ENCODE data around the gene S100A2. TPM values are rescaled to one million over a fixed set of nuclear protein-coding genes. Genes with fewer than 3 reads are reported as not detected.

S100A2 gene
- total RNA-seq, 1 experiment from 2014 or later, result 10.8 TPM

DNA sequence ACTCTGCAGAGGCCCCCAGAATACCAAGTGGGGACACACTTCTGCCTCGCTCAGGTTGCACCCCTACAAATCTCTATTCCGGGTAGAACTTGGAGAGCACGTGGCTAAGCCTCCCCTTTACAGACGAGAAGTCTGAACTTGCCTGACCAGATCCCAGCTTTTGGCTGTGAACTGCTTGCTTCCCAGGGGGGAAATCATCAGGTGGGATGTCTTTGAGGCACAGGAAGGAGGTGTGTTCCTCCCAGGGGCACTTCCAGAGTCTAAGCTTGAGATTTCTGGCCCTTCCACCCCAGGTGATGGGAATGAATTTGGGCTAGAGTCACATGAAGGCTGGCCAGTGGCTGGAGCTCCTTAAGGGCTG, 15.3 kb downstream of the S100A2 start:
- in situ Hi-C loops (cut with HindIII; ENCODE audit: low sequenced_read_pairs), result no loop called here

DNA sequence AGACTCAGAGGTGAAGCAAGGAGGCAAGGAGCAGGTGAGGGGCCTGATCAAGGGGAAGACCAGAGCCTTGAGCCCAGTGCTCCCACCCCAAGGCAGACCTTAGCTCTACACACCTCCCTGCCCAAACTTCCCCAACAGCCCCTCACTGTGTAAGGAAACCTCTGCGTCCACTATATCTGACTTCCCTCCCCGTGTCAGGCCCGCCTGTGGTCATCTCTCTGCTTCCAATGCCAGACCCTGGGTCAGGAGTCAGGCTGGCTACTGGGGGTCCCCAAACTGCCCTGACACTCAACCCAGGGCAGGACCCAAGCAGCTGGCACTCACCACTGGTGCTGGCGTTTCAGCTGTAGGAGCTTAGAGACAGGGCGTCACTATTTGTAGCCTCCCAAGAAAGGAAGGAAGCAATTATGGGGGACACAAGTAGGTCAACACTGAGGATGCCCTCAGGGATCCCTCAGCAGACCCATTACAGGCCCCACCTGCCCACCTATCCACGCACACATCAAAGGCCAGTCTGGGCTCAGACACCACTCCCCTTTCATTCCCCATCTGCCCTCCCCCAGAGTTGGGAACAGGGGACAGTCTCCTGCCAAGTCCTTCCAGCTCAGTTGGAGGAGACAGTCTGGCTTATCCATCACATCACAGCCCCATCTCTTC, 15.8 kb downstream of the S100A2 start:
- in situ Hi-C loops (cut with HindIII; ENCODE audit: low sequenced_read_pairs), result no loop called here
- no peak for DNase-seq (ENCODE audit: low spot score)

More for the DNA sequence above, 15.3 kb downstream of the S100A2 start:
- DNase-seq (ENCODE audit: low spot score), result no peak

DNA sequence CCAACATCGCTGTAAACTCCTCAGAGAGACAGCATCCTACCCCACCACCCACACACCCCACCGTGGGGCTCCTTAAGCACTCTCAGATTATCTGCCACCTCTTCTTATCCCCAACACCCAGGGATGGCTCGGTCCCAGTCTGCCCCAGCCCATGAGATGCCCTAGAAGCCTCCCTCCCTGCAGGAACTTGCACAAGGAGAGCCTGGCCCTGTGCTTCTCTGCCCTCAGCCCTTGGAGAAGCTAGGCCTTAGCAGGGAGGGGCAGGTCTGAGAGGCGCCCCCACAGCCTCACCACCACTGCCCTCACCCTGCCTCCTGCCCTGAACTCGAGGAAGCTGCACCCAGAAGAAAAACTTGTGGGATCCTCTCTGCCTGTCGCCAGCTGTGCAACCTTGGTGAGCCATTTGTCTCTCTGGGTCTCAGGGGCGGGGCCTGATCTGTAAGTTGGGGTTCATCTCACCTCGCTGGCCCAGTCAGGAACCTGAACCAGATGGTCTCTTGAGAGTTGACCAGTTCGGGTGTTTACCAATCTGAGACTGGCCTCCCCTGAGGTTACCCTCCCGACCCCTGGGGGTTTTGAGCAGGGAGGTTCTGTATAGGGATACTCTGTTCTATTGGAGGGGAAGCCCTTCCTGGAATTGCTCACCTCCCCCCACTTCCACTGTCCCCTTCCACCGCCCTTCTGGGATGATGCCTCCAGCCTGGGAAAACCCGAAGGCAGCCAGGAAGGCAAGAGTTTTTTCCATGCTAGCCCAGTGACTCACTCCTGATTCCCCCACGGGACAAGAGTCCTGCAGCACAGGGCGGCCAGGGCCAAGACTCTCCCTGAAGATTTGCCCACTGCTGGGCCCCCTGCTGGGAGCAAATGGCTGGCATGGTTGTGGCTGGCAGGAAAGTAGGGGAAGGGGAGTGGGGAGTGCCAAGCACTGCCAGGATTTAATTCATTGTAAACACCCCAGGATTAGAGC, 16.6 kb downstream of the S100A2 start, which contains the start of gene S100A3:
S100A3 (minus strand) TSS at position 537 of the 967 bp plus-strand sequence. CDS start 773 bp downstream, outside the sequence.
- DNase-seq (ENCODE audit: low spot score), result no peak
- in situ Hi-C loops (cut with HindIII; ENCODE audit: low sequenced_read_pairs), result no loop called here

DNA sequence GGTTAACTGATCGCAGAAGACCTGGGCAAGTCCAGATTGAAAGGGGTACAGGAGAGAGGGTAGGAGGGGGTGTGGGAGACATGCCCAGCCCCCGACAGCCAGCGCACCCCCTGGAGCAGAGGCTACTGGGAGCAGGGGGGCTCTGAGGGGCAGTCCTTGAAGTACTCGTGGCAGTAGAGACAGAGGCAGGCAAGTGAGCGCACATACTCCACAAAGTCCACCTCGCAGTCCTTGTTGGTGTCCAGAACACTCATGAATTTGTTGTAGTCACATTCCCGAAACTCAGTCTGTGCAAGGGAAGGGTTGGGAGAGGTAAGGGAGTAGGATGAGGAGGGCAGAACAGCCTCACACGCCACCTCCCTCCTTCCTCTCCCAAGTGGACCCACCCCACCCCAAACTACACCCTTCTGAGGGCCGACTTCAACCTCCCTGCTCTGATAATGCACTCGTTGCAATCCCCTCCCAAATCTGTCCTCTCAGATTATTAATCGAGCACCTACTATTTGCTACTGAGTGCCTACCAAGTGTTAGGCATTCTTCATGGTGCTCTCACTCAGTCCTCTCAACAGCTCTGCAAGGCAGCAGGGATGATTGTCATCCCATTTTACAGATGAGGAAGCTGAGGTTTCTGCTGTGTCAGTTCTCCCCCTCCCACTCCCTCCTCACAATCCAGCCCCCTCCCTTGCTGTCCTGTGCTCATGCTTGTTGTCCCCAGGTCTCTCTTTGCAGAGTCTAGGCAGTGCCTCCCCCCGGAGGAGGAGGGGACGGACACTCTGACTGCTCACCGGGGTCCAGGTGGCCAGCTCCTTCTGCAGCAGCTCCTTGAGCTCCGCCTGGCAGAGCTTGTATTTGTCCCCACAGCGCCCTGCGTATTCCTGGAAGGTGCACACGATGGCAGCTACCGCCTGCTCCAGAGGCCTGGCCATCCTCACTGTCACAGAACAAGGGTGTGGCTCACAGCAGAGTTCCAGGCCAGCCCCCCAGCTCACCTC, 17.8 kb downstream of the S100A2 start:
- DNase-seq (ENCODE audit: low spot score), result no peak
- in situ Hi-C loops (cut with HindIII; ENCODE audit: low sequenced_read_pairs), result no loop called here

DNA sequence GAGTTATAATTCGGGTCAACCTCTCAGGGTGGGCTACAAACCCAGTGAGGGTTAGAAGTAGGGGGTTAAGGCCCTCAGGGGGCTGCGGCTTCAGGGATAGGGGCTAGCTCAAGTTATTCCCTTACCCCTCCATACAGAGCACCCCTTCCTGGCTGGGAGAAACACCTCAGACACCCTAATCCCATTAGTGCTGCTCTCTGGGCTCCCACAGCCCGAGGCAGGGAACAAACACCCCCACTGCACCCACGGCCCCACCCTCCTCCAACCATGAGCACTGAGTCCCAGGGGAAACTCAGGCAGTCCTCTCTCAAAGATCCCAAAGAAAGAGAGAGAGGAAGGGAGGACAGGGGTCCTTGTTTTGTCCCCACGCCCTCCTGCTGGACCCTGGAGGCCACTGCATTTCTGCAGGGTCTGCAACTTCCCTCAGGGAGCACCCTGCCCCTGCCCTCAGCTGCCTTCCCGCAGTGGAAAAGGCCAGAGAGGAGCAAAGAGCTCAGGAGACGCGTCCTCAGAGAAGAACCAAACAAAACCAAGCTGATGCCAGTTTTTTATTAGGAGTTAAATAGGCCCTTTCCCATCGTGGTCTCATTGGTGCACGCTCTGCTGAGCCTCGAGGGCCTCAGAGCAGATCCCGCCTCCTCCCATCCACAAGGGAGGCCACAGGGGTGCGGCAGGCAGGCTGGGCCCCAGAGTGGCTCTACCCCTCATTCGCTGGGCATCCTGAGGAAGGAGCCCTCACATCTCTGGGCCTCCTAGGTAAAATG, 18.7 kb downstream of the S100A2 start:
- DNase-seq (ENCODE audit: low spot score), result no peak
- in situ Hi-C loops (cut with HindIII; ENCODE audit: low sequenced_read_pairs), result no loop called here

DNA sequence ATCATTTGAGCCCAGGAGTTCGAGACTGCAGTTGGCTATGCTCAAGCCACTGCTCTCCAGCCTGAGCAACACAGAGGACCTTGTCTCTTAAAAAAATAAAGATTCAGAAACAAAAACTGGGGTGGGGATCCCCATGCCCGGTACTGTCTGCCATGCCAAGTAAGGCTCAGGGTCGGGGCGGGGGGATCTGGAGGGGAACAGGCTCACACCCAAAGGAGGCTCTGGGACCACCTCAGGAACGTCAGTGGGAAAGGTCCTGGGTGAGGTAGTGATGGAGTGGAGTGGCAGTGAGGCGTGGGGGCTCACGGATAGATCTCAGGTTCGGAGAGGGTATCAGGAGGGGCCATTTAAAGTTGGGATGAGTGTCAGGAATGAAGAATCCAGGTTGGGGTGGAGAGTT, 19.3 kb downstream of the S100A2 start:
- in situ Hi-C loops (cut with HindIII; ENCODE audit: low sequenced_read_pairs), result no loop called here
- DNase-seq (ENCODE audit: low spot score), result no peak

DNA sequence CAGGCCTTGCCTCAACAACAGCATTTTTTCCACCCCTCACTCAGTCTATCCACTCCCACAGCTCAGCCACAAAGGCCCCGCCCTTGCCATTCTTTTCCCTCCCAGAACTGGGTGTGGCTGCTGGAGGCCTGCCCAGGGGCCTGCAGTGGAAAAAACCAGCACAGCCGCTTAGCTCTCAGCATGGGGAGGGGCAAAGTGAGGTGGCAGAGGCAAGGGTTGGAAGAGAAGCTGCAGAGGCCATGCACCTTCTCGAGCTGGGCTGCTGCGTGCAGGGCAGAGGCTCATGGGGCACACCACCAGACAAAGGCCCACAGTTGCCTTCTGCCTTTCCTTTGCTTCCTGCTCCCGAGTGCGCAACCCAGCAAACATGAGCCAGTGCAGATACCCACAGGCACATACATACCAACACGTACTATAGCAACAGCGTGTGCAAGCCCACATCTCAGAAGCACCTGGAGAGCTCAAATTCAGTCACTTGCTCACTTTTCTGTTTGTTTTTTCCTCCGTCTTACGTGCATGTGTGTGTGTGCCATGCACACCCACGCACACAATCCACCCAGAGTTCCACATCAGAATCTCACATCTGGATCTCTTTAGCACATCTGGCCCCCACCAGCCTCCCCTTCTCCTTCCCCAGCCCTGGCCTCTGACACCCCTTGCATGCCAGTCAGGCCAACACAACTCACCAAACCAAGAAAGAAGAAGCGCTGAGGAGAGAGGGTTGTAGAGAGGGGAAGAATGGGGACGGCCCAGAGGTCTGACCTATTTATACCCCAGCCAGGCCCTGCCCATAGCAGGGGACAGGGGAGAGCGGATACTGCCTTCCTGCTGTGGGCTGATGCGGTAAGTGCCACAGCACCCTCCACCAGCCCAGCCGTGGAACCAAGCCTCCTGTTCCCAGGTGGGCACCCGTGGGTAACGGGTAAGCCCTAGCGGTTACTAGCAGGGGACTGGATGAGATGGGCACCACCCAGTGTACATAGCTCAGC, 20.3 kb downstream of the S100A2 start, which contains the start of gene S100A4:
S100A4 (minus strand) TSS at position 740 of the 989 bp plus-strand sequence. CDS start 1,012 bp downstream, outside the sequence.
- in situ Hi-C loops (cut with HindIII; ENCODE audit: low sequenced_read_pairs), result no loop called here
- DNase-seq (ENCODE audit: low spot score), result peak; percentile 70

DNA sequence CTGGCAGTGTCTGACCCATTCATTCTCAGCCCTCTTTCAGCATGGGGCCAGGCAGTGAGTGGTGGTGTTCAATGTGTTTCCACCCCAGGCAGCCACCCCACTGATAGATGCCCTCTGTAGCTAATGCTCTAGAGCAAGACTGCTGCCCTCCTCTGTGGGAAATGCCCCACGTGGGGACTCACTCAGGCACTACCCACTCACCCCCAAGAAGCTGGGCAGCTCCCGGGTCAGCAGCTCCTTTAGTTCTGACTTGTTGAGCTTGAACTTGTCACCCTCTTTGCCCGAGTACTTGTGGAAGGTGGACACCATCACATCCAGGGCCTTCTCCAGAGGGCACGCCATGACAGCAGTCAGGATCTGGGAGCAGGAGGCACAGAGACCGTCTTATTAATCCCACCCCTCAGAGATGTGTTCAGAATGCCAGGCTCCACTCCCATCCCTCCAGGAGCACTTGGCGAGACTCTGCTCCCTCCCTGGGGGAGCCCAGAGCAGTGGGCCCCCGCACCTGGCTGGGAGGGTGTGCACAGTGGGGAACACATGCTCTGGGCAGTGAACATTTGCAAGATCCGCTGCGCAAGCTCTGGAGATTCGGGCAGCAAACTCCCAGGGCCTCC, 21.1 kb downstream of the S100A2 start:
- in situ Hi-C loops (cut with HindIII; ENCODE audit: low sequenced_read_pairs), result no loop called here
- DNase-seq (ENCODE audit: low spot score), result no peak

DNA sequence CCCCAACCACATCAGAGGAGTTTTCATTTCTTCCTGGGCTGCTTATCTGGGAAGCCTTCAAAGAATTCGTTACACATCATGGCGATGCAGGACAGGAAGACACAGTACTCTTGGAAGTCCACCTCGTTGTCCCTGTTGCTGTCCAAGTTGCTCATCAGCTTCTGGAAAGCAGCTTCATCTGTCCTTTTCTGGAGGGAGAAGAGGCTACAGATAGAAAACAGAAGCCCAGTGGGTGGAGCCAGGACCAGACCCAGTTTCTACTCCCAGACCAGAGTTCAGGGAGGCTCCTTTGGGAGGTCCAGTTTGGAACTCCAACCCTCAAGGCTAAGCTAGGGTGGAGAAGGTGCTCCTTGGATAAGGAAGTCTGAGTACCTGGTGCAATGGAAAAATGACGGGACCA, 21.9 kb downstream of the S100A2 start:
- in situ Hi-C loops (cut with HindIII; ENCODE audit: low sequenced_read_pairs), result no loop called here
- DNase-seq (ENCODE audit: low spot score), result no peak

DNA sequence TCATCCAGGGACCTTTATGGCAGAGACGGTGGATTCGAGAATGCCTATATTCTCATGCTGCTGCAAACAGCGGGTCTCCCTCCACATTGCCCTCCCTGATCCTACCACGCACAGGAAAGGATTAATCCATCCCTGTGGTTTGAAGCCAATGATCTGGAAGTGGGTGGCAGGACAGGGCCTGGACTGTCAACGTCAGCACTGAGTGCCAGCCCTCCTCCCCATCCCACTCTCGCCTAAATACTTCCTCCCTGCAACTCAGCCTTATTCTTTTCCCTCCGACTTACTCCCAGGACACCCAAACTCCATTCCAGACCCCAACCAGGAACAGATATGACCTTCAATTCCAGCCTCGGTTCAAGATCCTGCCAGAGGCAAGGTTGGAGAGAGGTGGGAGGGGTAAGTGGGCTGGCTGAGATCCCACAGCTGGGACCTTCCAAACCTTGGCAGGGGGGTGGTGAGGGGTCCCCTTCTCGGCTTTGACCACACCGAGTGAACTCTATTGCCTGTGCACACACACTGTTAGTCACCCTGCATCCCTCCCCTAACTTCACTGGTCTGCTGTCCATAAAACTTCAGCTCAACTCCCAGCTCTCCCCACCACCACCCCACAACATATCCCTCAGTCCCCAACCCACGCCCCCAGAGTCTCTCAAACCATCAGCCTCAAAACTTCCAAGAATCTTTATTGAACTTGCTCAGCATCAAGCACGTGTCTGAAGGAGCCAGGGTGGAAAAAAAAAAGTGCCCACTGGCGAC, 22.5 kb downstream of the S100A2 start:
- DNase-seq (ENCODE audit: low spot score), result no peak
- in situ Hi-C loops (cut with HindIII; ENCODE audit: low sequenced_read_pairs), result no loop called here

DNA sequence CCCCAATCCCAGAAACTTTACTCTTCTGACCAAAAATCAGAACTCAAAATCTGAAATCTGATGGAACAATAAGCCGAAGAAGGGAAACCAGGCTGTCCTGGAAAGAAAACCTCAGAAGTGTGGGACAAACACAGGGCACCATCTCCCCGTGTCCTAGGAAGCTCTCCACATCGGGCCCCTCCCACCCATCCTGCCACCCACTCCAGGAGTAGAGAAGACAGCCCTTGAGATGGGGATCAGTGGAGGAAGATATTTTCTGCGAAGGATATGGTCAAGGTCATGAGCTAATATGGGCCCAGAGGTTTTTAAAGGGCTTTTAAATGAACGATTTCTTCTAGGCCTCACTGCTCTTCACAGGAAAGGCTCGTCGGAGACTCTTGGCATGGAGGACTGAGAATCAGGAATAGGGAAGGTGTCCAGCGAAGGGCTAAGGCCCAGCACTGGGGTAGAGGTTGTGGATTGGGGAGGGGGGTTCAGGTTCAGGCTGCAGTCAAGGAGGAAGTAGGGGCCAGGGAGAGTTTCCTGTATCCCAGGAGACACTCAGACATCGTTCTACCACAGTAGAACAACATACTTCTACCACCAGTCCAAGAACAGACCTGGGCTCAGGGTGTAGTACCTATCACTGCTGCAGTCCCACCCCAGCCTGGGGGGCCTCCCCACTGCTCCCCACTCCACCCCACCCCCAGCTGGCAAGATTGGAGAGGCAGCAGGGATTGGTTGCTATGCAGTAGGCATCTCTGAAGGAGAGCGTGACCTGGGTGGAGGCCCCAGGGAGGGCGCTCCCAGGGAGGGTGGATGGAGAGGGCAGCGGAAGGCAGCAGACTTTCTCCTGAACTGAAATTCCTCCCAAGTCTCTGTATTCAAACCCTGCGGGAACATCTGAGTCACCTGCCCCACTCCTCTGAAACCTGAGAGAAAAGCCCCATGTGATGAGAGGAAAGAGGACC, 23.7 kb downstream of the S100A2 start:
- in situ Hi-C loops (cut with HindIII; ENCODE audit: low sequenced_read_pairs), result no loop called here
- DNase-seq (ENCODE audit: low spot score), result no peak

DNA sequence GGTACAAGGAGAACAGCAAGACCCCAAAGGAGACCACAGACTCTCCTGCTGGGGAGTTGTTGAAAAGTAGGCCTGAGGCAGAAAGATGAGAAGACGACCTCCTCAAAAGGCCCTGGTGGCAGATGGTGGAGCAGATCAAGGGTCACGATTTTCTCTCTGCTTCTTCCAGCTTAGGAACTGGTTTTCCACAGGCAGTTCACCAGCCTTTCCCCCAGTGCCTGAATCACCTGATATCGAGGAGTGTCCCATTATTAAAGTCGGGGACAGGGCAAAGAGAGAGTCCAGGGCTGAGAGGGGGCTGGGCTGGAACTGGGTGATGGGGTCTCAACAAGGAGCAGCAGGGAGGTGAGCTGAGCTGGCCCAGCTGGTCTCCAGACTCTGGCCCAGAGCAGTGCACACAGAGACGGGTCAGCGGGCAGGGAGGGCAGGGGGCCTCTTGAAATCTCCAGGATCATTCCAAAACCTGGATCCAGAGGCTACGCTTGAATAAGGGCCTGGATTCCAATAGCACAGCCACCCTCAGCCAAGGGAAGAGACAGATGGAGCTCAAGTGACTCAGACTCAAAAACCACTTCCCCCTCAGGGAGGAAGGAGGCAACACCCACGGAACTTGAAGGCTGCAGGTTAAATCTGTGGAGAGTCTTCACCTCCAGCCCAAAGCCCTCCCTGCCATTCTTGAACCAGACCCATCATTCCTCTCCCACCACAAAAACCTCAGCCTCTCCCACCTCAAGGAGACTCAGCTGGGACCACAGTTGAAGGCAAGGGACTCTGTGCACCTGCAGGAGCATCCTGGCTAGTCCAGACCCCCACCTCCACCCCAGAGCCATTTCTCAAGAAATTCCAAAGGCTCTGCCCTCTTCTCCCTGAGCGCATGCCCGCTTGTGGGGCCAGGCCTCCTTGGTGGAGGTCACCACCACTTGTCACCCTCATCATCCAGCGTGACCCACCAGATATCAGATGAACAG, 25.0 kb downstream of the S100A2 start, which contains the start of gene S100A5:
S100A5 (minus strand) TSS at position 541 of the 968 bp plus-strand sequence. CDS start 743 bp downstream, outside the sequence.
- in situ Hi-C loops (cut with HindIII; ENCODE audit: low sequenced_read_pairs), result no loop called here

DNA sequence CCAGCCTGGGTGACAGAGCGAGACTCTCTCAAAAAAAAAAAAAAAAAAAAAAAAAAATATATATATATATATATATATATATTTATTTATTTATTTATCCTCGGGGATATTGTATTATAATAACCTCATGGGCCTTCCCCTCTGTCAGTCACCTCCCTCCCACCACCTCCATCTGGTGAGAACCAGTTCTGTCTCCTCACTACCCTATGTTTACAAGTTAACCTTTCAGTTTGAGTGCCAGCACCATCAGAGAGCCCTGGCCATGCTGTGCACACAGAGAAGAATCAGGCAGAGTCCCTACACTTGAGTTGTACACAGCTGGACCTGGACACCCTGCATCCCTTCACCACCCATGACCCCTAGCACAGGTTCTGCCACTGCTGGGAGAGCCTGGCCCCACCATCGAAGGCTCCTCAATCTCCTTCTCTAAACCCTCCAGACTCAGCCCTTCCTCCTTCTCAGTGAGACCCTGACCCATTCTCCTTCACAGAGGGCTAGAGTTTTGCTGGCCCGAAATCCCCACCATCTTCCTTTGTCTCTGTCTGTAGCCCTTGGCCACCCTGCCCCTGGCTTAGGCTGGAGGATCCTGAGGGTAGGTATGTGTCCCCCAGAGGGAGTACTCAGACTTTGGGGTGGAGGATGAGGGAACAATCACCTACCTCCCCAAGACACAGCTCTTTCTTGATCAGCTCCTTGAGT, 26.1 kb downstream of the S100A2 start:
- DNase-seq (ENCODE audit: low spot score), result no peak
- in situ Hi-C loops (cut with HindIII; ENCODE audit: low sequenced_read_pairs), result no loop called here

More for the DNA sequence above, 25.0 kb downstream of the S100A2 start, which contains the start of gene S100A5:
- no peak for DNase-seq (ENCODE audit: low spot score)

Measured in G401 (cell line).